Tibial artery (tissue), 4 donors: ENCODE results near the gene RBX1.
A peak's percentile ranks its signal among the peaks of the same experiment; 100 is the strongest.

Experiments used
- DNase-seq, 2 donors: peaks; one replicate each; pipeline ENCODE4 v3.0.0-alpha.2; 2019
- H3K27ac ChIP-seq, 2 donors: fragments of 200-600 bp; sonication (generic) in 1 of 2; 1 replicate in 1 of 2; 2 replicates in 1 of 2; pipeline ENCODE4 v1.5.1; 2018 to 2019; ENCODE audit warnings: mild to moderate bottlenecking in 1 of 2
- H3K27me3 ChIP-seq, 2 donors: fragments of 200-600 bp; sonication (generic) in 1 of 2; one replicate each; pipeline versions ENCODE4 v1.5.1 to v1.6.0; 2016 to 2019
- H3K36me3 ChIP-seq, 3 donors: fragments of 200-600 bp; sonication (generic) in 2 of 3; one replicate each; pipeline ENCODE4 v1.5.1; 2016 to 2019; ENCODE audit warnings: mild to moderate bottlenecking in 2 of 3
- H3K4me1 ChIP-seq, 4 donors: fragments of 200-600 bp; sonication (generic) in 2 of 4; 1 replicate in 3 of 4; 2 replicates in 1 of 4; pipeline ENCODE4 v1.5.1; 2016 to 2019
- H3K4me3 ChIP-seq, 2 donors: fragments of 200-600 bp; sonication (generic) in 1 of 2; 1 replicate in 1 of 2; 2 replicates in 1 of 2; pipeline ENCODE4 v1.5.1; 2018 to 2019; ENCODE audit warnings: mild to moderate bottlenecking in 2 of 2
- H3K9me3 ChIP-seq, 3 donors: fragments of 200-600 bp; sonication (generic) in 1 of 3; one replicate each; pipeline ENCODE4 v1.5.1; 2016 to 2019
- intact Hi-C: fragments of 100-400 bp; cut with DNase I; formaldehyde crosslinking; loops from one replicate; pipeline ENCODE4 v1.15.0; 2023; ENCODE audit warnings: low total_unique reads
- TF ChIP-seq, protein P1 (sequence below), 2 experiments: fragments of 200-600 bp in 1 of 2; fragments of 450-650 bp in 1 of 2; IDR thresholded peaks; one replicate each; pipeline ENCODE4 v1.5.1; 2017 to 2019; ENCODE audit warnings: antibody characterized with exemption in 2 of 2, mild to moderate bottlenecking in 1 of 2, moderate library complexity in 1 of 2

Gene RBX1

DNA sequence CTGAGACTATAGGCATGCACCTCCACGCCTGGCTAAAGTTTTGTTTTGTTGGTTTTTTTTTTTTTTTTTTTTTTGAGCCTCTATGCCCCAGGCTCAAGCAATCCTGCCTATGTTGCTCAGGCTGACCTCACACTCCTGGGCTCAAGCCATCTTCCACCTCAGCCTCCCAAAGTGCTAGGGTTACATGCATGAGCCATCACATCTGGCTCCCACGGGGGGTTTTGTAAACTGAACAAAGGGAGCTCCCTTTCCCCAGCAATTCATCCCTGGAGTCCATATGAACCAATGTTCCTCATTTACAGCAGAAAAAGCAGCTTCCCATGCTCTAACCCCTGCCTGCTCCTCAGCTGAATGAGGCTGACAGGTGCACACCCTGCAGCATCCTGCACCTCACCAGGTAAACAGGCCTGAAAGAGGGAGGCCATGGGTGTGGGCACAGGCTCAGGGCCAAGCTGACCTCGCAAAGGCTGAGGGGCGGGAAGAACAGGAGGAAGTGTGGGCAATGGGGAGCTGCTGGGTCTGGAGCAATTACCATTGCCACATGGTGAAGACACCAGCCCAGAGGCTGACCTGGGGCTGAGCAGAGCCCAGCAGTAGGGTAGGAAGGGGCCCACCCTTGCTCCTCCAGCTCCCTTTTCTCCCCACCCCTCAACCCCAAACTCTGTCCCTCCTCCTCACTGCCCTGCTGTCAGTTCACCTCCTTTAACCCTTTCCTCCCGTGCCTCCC, 58.2 kb downstream of the RBX1 start:
- Histone ChIP-seq H3K4me3 (no peak overlapping the region), H3K27me3 (peaks cover 0 to 13% of the 10 kb centered on the region in 2 donors), H3K4me1 (no peaks in the 10 kb centered on the region), H3K36me3 (no peaks in the 10 kb centered on the region), H3K27ac (no peak overlapping the region), H3K9me3 (no peaks in the 10 kb centered on the region)
- TF ChIP-seq, protein P1, sequence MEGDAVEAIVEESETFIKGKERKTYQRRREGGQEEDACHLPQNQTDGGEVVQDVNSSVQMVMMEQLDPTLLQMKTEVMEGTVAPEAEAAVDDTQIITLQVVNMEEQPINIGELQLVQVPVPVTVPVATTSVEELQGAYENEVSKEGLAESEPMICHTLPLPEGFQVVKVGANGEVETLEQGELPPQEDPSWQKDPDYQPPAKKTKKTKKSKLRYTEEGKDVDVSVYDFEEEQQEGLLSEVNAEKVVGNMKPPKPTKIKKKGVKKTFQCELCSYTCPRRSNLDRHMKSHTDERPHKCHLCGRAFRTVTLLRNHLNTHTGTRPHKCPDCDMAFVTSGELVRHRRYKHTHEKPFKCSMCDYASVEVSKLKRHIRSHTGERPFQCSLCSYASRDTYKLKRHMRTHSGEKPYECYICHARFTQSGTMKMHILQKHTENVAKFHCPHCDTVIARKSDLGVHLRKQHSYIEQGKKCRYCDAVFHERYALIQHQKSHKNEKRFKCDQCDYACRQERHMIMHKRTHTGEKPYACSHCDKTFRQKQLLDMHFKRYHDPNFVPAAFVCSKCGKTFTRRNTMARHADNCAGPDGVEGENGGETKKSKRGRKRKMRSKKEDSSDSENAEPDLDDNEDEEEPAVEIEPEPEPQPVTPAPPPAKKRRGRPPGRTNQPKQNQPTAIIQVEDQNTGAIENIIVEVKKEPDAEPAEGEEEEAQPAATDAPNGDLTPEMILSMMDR (IDR thresholded peaks at IDR 0.05): no peak
- intact Hi-C loops: no loop called here
- no peak for DNase-seq

GRCh38 chr22:41015003-41015402, 63.8 kb downstream of the RBX1 start:
- no peaks in the 10 kb centered on the region for H3K4me1 ChIP-seq
- no peaks in the 10 kb centered on the region for H3K36me3 ChIP-seq
- intact Hi-C loops: no loop called here
- no peak for DNase-seq
- no peak overlapping the region for H3K4me3 ChIP-seq
- H3K27me3 ChIP-seq: peaks cover 0 to under 1% of the 10 kb centered on the region in 2 donors
- TF ChIP-seq, protein P1 (IDR thresholded peaks at IDR 0.05): no peak
- no peaks in the 10 kb centered on the region for H3K9me3 ChIP-seq
- H3K27ac ChIP-seq: no peak overlapping the region

DNA sequence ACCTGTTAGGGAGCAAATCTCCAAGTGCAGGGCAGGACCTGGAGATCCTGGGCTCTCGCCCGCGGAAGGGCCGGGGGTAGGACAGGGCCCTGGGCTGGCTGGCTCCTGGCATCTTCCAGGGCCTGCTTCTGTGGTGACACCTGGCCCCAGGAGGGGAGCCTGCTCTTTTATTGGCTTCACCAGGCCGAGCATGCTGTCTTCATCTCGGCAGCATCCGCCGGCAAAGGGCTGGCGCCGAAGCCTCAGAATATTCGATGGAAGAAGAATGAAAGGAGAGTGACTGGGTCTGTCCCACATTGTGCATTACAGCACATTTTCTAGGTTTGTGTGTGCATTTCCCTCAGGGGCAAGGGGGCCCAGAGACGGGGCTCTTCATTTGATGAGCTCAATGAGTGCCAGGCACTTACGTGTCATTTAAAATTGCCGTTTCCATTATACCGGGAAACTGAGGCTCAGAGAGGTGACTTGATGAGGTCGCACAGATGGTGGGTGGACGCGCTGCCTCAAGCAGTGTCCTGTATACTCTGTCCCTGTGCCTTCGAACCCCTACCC, 70.0 kb downstream of the RBX1 start:
- intact Hi-C loops: loop anchor here (2.0 to 5.0 kb wide), 3 partner anchors 70 to 176 kb away; partner anchors contain the start of genes EP300 and RBX1
- TF ChIP-seq, protein P1 (IDR thresholded peaks at IDR 0.05): no peak
- Histone ChIP-seq H3K27me3 (no peaks in the 10 kb centered on the region), H3K4me1 (peaks cover 0 to 12% (median 8%) of the 10 kb centered on the region in 4 donors), H3K4me3 (peak overlapping the region; percentile 70 to 78), H3K27ac (peak overlapping the region; percentile 95 to 99), H3K9me3 (no peaks in the 10 kb centered on the region), H3K36me3 (no peaks in the 10 kb centered on the region)
- peak in 1 of 2 donors; percentile 67 for DNase-seq

DNA sequence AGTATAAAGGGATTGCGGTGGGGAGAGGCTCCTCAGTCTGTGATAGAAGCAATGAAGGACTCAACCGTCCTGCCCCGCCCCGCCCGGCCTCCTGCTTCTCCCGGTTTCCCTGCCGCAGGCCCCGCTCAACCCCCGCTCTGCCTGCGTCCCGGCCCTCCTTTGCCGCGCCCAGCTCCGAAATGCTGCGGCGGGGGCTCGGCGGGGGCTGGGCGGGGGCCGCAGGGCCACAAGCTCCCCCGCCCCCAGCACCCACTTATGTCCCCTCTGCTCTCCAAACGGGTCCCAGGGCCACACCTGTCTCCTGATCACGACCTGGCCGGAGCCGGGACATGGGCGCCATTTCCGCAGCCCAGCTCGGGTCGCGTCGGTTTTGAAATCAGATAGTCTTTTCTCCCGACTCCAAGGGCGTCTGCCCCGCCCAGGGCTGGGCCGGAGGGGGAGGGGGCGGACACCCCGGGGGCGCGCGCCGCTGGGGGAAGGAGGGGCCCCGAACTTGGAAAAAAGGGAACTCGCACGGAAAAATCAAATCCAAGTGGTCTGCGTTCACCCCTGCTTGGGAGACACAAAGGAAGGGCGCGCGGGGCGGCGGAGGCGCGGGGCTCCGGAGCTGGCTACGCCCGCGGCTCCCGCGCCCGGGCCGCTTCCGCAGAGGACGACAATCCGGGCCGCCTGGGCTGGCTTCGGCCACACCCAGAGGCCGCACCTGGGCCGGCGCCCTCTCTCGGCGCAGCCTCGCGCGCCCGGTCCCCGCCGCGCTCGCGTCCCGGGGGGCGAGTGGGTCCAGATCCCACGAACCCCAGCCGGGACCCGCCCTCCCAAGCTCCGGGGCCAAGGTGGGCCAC, 70.7 kb downstream of the RBX1 start:
- Histone ChIP-seq H3K9me3 (no peaks in the 10 kb centered on the region), H3K27ac (peak overlapping the region; percentile 95 to 99), H3K4me1 (peaks cover 0 to 12% (median 8%) of the 10 kb centered on the region in 4 donors), H3K4me3 (peak overlapping the region; percentile 70 to 78), H3K36me3 (no peaks in the 10 kb centered on the region), H3K27me3 (no peaks in the 10 kb centered on the region)
- TF ChIP-seq, protein P1 (IDR thresholded peaks at IDR 0.05): no peak
- DNase-seq: peak; percentile 65 to 87
- intact Hi-C loops: loop anchor here (2.0 to 5.0 kb wide), 3 partner anchors 70 to 175 kb away; partner anchors contain the start of genes EP300 and RBX1

DNA sequence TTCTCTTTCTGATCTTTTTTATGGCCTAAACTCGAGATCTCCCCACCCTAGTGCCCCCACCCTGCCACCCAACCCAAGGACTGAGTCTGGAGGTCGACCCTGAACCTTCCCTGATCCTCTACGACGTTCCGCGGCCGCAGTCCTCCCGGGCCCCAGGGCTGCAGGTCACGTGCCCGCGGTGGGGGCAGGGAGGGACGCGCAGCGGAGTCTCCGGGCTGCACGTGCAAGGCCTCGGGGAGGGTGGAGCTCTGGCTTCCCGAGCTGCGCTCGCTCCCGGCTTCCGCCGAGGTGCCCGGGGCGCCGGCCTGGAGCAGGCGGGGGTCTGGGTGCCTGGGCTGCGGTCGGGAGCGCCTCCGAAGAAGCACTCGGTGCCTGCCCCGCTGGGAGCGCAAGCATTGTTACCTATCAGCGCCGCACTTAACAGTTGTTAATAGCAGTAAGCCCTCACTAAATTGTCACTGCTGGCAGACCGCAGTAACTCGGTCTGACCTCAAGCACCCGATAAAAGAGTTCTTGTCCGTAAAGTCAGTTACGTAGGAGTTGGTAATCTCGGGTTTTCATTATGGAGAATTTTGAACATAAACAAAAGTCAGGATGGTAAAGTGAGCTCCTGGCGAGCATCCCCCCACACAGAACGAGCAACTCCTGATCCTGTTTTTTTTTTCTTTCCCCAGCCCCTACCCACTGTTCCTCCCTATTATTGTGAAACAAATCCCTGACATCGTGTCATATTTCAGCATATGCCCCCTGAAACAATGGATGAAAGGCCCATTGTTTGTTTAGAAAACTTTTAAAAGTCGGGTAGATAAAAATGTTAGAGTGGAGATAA, 71.5 kb downstream of the RBX1 start:
- H3K27ac ChIP-seq: peak overlapping the region; percentile 95 to 99
- intact Hi-C loops: loop anchor here (5.0 kb wide), 2 partner anchors 70 to 175 kb away; partner anchors contain the start of gene EP300
- peak; percentile 91 to 96 for DNase-seq
- H3K27me3 ChIP-seq: no peaks in the 10 kb centered on the region
- no peaks in the 10 kb centered on the region for H3K9me3 ChIP-seq
- no peaks in the 10 kb centered on the region for H3K36me3 ChIP-seq
- TF ChIP-seq, protein P1 (IDR thresholded peaks at IDR 0.05): no peak
- H3K4me3 ChIP-seq: peak overlapping the region; percentile 70 to 78
- H3K4me1 ChIP-seq: peaks cover 0 to 12% (median 8%) of the 10 kb centered on the region in 4 donors
